BLaER1 treated with 17β-estradiol and CSF1 and Interleukin-3, amounts not matched to agents 10 nM and 100 nM (cell line): ENCODE results near the gene DNER.

Experiments
- H3K27ac ChIP-seq, 11 experiments: shearing (Covaris generic); formaldehyde crosslinking; 2 replicates each; pipeline ENCODE4 v1.8.1; 2022
- H3K27me3 ChIP-seq, 11 experiments: shearing (Covaris generic); formaldehyde crosslinking; 2 replicates each; pipeline ENCODE4 v1.8.1; 2022
- H3K36me3 ChIP-seq, 11 experiments: shearing (Covaris generic); formaldehyde crosslinking; 2 replicates each; pipeline ENCODE4 v1.8.1; 2022
- H3K4me1 ChIP-seq, 10 experiments: shearing (Covaris generic); formaldehyde crosslinking; 2 replicates each; pipeline ENCODE4 v1.8.1; 2022
- H3K4me2 ChIP-seq, 11 experiments: shearing (Covaris generic); formaldehyde crosslinking; 2 replicates each; pipeline ENCODE4 v1.8.1; 2022
- H3K4me3 ChIP-seq, 10 experiments: shearing (Covaris generic); formaldehyde crosslinking; 2 replicates each; pipeline ENCODE4 v1.8.1; 2022
- H3K9ac ChIP-seq, 11 experiments: shearing (Covaris generic); formaldehyde crosslinking; 2 replicates each; pipeline ENCODE4 v1.8.1; 2022
- H3K9me3 ChIP-seq, 11 experiments: shearing (Covaris generic); formaldehyde crosslinking; replicated peaks in 1 of 11; 2 replicates each; pipeline ENCODE4 v1.8.1; 2022
- H4K20me1 ChIP-seq, 11 experiments: shearing (Covaris generic); formaldehyde crosslinking; 2 replicates each; pipeline ENCODE4 v1.8.1; 2022
- Cebpa-rat ChIP-seq, 11 experiments: shearing (Covaris generic); IDR thresholded peaks; 2 replicates each; pipeline ENCODE4 v1.8.1; 2022

DNER gene

GRCh38 chr2:229429589-229429988 is 284.8 kb downstream of the DNER start:
- Histone ChIP-seq H3K4me3 (no peak overlapping the region), H3K4me2 (peak overlapping the region in 5 of 11 experiments; percentile 13 to 69 (median 52); a peak in 10 of 22 replicates), H3K4me1 (peaks cover 0 to 63% (median 7%) of the 10 kb centered on the region in 10 experiments; a peak in 11 of 20 replicates), H3K27me3 (no peaks in the 10 kb centered on the region), H3K9me3 (peaks cover 0 to 15% (median 7%) of the 10 kb centered on the region in 11 experiments; a peak in 15 of 22 replicates), H3K9ac (peak overlapping the region in 4 of 11 experiments; percentile 9 to 63 (median 34); a peak in 3 of 22 replicates), H3K27ac (peak overlapping the region in 3 of 11 experiments; percentile 21 to 50 (median 28); a peak in 3 of 22 replicates), H3K36me3 (peaks cover 0 to 12% (median 0%) of the 10 kb centered on the region in 11 experiments; a peak in 3 of 22 replicates), H4K20me1 (no peaks in the 10 kb centered on the region)
- no peak for TF ChIP-seq Cebpa-rat (IDR thresholded peaks at IDR 0.05)

- Histone ChIP-seq H3K4me1 (peaks cover 0 to 71% (median 7%) of the 10 kb centered on the region in 10 experiments; a peak in 11 of 20 replicates), H3K27ac (no peak overlapping the region), H3K27me3 (no peaks in the 10 kb centered on the region), H3K9ac (no peak overlapping the region), H3K9me3 (peaks cover 8 to 40% (median 25%) of the 10 kb centered on the region in 11 experiments; a peak in 20 of 22 replicates), H3K36me3 (peaks cover 0 to 21% (median 0%) of the 10 kb centered on the region in 11 experiments; a peak in 4 of 22 replicates), H3K4me2 (peak overlapping the region in 3 of 11 experiments; percentile 7 to 23 (median 20); a peak in 5 of 22 replicates), H4K20me1 (no peaks in the 10 kb centered on the region), H3K4me3 (no peak overlapping the region)
- no peak for TF ChIP-seq Cebpa-rat (IDR thresholded peaks at IDR 0.05)
These were observed 287.9 kb downstream of the DNER start for GRCh38 chr2:229426464-229426863.

GRCh38 chr2:229425598-229425997 is 288.8 kb downstream of the DNER start:
- Histone ChIP-seq H3K9ac (no peak overlapping the region), H3K4me2 (peak overlapping the region in 2 of 11 experiments; percentile 21 to 25; a peak in 2 of 22 replicates), H3K4me3 (no peak overlapping the region), H3K4me1 (peaks cover 0 to 68% (median 7%) of the 10 kb centered on the region in 10 experiments; a peak in 11 of 20 replicates), H3K36me3 (peaks cover 0 to 21% (median 0%) of the 10 kb centered on the region in 11 experiments; a peak in 4 of 22 replicates), H3K27me3 (no peaks in the 10 kb centered on the region), H4K20me1 (no peaks in the 10 kb centered on the region), H3K9me3 (peaks cover 8 to 45% (median 25%) of the 10 kb centered on the region in 11 experiments; a peak in 20 of 22 replicates), H3K27ac (peak overlapping the region in 2 of 11 experiments; percentile 1 to 6; a peak in 4 of 22 replicates)
- TF ChIP-seq Cebpa-rat (IDR thresholded peaks at IDR 0.05): no peak

- Histone ChIP-seq H3K9ac (peak overlapping the region in 1 of 11 experiments; percentile 39; a peak in 2 of 22 replicates), H3K36me3 (peaks cover 0 to 21% (median 0%) of the 10 kb centered on the region in 11 experiments; a peak in 4 of 22 replicates), H3K27me3 (no peaks in the 10 kb centered on the region), H3K4me1 (peaks cover 1 to 75% (median 15%) of the 10 kb centered on the region in 10 experiments; a peak in 19 of 20 replicates), H3K4me3 (no peak overlapping the region), H3K4me2 (peak overlapping the region in 4 of 11 experiments; percentile 15 to 47 (median 40); a peak in 7 of 22 replicates), H4K20me1 (no peaks in the 10 kb centered on the region), H3K9me3 (peaks cover 8 to 53% (median 25%) of the 10 kb centered on the region in 11 experiments; a peak in 20 of 22 replicates), H3K27ac (peak overlapping the region in 3 of 11 experiments; percentile 11 to 51 (median 48); a peak in 4 of 22 replicates)
- TF ChIP-seq Cebpa-rat (IDR thresholded peaks at IDR 0.05): no peak
These were observed 292.3 kb downstream of the DNER start for GRCh38 chr2:229422063-229422462.

- H3K9ac ChIP-seq: peak overlapping the region in 2 of 11 experiments; percentile 35 to 49; a peak in 1 of 22 replicates
- no peaks in the 10 kb centered on the region for H3K27me3 ChIP-seq
- peaks cover 0 to 5% (median 0%) of the 10 kb centered on the region in 11 experiments; a peak in 2 of 22 replicates for H3K36me3 ChIP-seq
- H3K27ac ChIP-seq: peak overlapping the region in 4 of 11 experiments; percentile 43 to 100 (median 93); a peak in 8 of 22 replicates
- peak overlapping the region in 3 of 11 experiments; percentile 49 to 86 (median 52); a peak in 5 of 22 replicates for H3K4me2 ChIP-seq
- H3K9me3 ChIP-seq: peaks cover 8 to 44% (median 25%) of the 10 kb centered on the region in 11 experiments; a peak in 20 of 22 replicates
- TF ChIP-seq Cebpa-rat (IDR thresholded peaks at IDR 0.05): no peak
- H3K4me1 ChIP-seq: peaks cover 21 to 82% (median 43%) of the 10 kb centered on the region in 10 experiments
- H3K4me3 ChIP-seq: no peak overlapping the region
- H4K20me1 ChIP-seq: no peaks in the 10 kb centered on the region
These were observed 295.2 kb downstream of the DNER start for GRCh38 chr2:229419158-229419557.

- Histone ChIP-seq H3K9me3 (peaks cover 0 to 38% (median 13%) of the 10 kb centered on the region in 11 experiments; a peak in 17 of 22 replicates), H3K36me3 (0 out of 22 replicates have a peak, but pooled peaks cover 0 to 2% (median 0%) of the 10 kb centered on the region in 11 experiments), H3K4me3 (0 out of 20 replicates have a peak overlapping the region, but pooled peaks of 1 of the 10 experiments have one; percentile 11), H3K27me3 (no peaks in the 10 kb centered on the region), H4K20me1 (no peaks in the 10 kb centered on the region), H3K27ac (peak overlapping the region in 10 of 11 experiments; percentile 84 to 100 (median 96); a peak in 18 of 22 replicates), H3K9ac (peak overlapping the region in 6 of 11 experiments; percentile 80 to 87 (median 82); a peak in 9 of 22 replicates), H3K4me1 (peaks cover 21 to 93% (median 51%) of the 10 kb centered on the region in 10 experiments), H3K4me2 (peak overlapping the region in 7 of 11 experiments; percentile 72 to 89 (median 79); a peak in 15 of 22 replicates)
- TF ChIP-seq Cebpa-rat (IDR thresholded peaks at IDR 0.05): no peak
These were observed 296.4 kb downstream of the DNER start for GRCh38 chr2:229417916-229418315.

GRCh38 chr2:229417176-229417575 is 297.2 kb downstream of the DNER start:
- H3K4me3 ChIP-seq: peak overlapping the region in 1 of 10 experiments; percentile 29; a peak in 1 of 20 replicates
- H4K20me1 ChIP-seq: no peaks in the 10 kb centered on the region
- no peaks in the 10 kb centered on the region for H3K27me3 ChIP-seq
- peak overlapping the region in 10 of 11 experiments; percentile 67 to 87 (median 80); a peak in 20 of 22 replicates for H3K9ac ChIP-seq
- peak overlapping the region; percentile 48 to 89 (median 76); a peak in 20 of 22 replicates for H3K4me2 ChIP-seq
- peaks cover 0 to 5% (median 0%) of the 10 kb centered on the region in 11 experiments; a peak in 2 of 22 replicates for H3K36me3 ChIP-seq
- no peak for TF ChIP-seq Cebpa-rat (IDR thresholded peaks at IDR 0.05)
- H3K9me3 ChIP-seq: peaks cover 0 to 38% (median 12%) of the 10 kb centered on the region in 11 experiments; a peak in 17 of 22 replicates
- H3K4me1 ChIP-seq: peaks cover 21 to 93% (median 54%) of the 10 kb centered on the region in 10 experiments
- peak overlapping the region; percentile 65 to 100 (median 95) for H3K27ac ChIP-seq

- Histone ChIP-seq H3K27ac (peak overlapping the region; percentile 65 to 100 (median 95)), H3K36me3 (peaks cover 0 to 8% (median 0%) of the 10 kb centered on the region in 11 experiments; a peak in 2 of 22 replicates), H3K4me3 (peak overlapping the region in 1 of 10 experiments; percentile 12; a peak in 1 of 20 replicates), H3K27me3 (no peaks in the 10 kb centered on the region), H3K9ac (peak overlapping the region; percentile 8 to 87 (median 80)), H3K4me1 (peaks cover 21 to 93% (median 54%) of the 10 kb centered on the region in 10 experiments), H3K9me3 (peaks cover 0 to 41% (median 12%) of the 10 kb centered on the region in 11 experiments; a peak in 16 of 22 replicates), H3K4me2 (peak overlapping the region; percentile 48 to 89 (median 76)), H4K20me1 (no peaks in the 10 kb centered on the region)
- TF ChIP-seq Cebpa-rat (IDR thresholded peaks at IDR 0.05): peak; percentile 25 to 69 (median 58); a peak in 13 of 22 replicates
These were observed 298.1 kb downstream of the DNER start for GRCh38 chr2:229416116-229416694.
